ENCODE measurements around the gene RCAN2. TPM values are rescaled to one million over a fixed set of nuclear protein-coding genes. Genes with fewer than 3 reads are reported as not detected.

The RCAN2 gene
- total RNA-seq, 1 experiment from 2014 or later, result 4.7 TPM

DNA sequence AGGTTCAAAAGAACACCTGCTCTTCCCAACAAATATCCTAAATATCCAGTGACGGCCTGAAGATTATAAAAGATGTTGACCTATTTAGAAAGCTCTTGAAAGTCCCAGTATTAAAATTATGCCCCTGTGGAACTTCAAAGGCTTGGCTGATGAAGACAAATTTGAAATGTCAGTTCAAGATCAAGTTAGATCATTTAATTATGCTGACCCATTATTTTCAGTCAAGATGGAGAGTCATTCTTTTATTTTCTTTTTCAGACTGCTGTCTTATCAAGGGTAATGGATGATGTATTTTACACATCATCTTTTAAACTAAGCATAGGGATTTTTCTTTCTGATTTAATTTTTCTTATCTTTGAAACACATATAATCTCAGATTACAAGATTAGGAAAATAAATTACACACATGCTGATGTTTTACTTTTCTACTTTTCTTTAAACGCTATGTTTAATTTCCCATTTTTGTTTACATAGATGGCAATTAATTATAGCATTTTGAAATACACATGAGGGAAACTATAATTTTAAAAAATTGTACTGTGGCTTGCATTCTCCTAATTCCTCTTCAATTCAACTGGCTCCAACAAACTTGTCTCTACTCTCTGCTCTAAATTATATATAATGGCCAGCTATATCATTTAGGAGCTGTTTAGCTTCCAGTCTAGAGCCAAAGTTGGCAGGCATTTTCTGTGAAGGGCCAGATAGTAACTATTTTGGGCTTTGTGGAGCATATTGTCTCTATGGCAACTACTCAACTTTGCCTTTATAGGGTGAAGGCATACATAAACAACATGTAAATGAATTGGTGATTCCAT, 123.7 kb downstream of the RCAN2 start:
- no peaks in the 10 kb centered on the region for H4K20me1 ChIP-seq (ENCODE audit: insufficient read depth, low read depth, low read length)
- H3K27me3 ChIP-seq (ENCODE audit: low read length), result no peaks in the 10 kb centered on the region
- no peak overlapping the region for H3K9ac ChIP-seq (ENCODE audit: low read length)
- H2AFZ ChIP-seq (ENCODE audit: low read length), result no peak overlapping the region
- H3K9me2 ChIP-seq (replicated peaks; ENCODE audit: insufficient read depth, low read length), result no peaks in the 10 kb centered on the region
- H3K9me3 ChIP-seq (ENCODE audit: low read length), result no peaks in the 10 kb centered on the region
- H3K4me1 ChIP-seq (ENCODE audit: low read length), result no peaks in the 10 kb centered on the region
- DNase-seq, result no peak
- H3K79me2 ChIP-seq (ENCODE audit: low read length), result no peaks in the 10 kb centered on the region
- H3K4me3 ChIP-seq (ENCODE audit: low read length), result no peak overlapping the region
- H3K36me3 ChIP-seq (ENCODE audit: insufficient read depth, low read length), result no peaks in the 10 kb centered on the region
- no peak overlapping the region for H3K27ac ChIP-seq (ENCODE audit: low read length)
- no peak overlapping the region for H3K4me2 ChIP-seq (ENCODE audit: low read depth, low read length, poor library complexity, severe bottlenecking)

DNA sequence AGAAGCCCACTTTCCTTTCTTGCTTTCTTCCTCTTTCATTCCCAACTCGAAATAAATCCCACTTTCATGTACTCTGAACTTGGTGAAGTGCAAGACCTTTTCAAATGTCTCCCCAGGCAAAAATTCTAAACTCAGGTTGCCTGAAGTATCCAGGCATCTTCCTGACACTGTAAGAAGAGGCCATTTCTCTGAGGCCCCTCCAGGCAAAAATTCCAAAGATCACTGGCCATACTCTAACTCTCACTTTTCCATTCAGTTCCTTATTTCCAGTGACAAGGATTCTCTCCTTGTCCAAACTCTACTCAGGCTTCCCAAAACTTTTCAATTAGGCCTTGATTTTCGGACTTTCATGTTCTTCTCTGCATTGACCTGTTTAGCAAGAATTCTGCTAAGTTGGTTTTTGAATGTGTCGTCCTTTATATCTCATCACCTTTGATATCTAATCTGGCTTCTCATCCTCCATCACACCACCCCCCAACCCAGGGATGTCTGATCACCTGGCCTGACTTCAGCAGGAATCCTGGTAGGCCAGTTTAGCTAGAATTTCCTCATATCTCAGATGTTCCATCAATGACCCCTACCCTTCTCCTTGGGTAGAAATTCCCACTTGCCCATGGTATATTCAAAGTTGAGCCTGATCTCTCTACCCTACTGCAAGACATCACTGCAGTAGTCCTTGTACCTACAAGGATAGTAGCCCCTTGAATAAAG, 124.9 kb downstream of the RCAN2 start:
- no peak overlapping the region for H3K27ac ChIP-seq (ENCODE audit: low read length)
- H3K36me3 ChIP-seq (ENCODE audit: insufficient read depth, low read length), result no peaks in the 10 kb centered on the region
- H4K20me1 ChIP-seq (ENCODE audit: insufficient read depth, low read depth, low read length), result no peaks in the 10 kb centered on the region
- no peaks in the 10 kb centered on the region for H3K4me1 ChIP-seq (ENCODE audit: low read length)
- DNase-seq, result no peak
- H3K4me3 ChIP-seq (ENCODE audit: low read length), result no peak overlapping the region
- H3K9me2 ChIP-seq (replicated peaks; ENCODE audit: insufficient read depth, low read length), result no peaks in the 10 kb centered on the region
- no peaks in the 10 kb centered on the region for H3K79me2 ChIP-seq (ENCODE audit: low read length)
- H3K9me3 ChIP-seq (ENCODE audit: low read length), result no peaks in the 10 kb centered on the region
- H3K9ac ChIP-seq (ENCODE audit: low read length), result no peak overlapping the region
- no peaks in the 10 kb centered on the region for H3K27me3 ChIP-seq (ENCODE audit: low read length)
- no peak overlapping the region for H3K4me2 ChIP-seq (ENCODE audit: low read depth, low read length, poor library complexity, severe bottlenecking)
- no peak overlapping the region for H2AFZ ChIP-seq (ENCODE audit: low read length)

- Histone ChIP-seq H3K4me2 (ENCODE audit: low read depth, low read length, poor library complexity, severe bottlenecking) (peak overlapping the region; percentile 70), H3K9me3 (ENCODE audit: low read length) (no peaks in the 10 kb centered on the region), H3K79me2 (ENCODE audit: low read length) (no peaks in the 10 kb centered on the region), H3K27me3 (ENCODE audit: low read length) (no peaks in the 10 kb centered on the region), H3K36me3 (ENCODE audit: insufficient read depth, low read length) (no peaks in the 10 kb centered on the region), H3K4me1 (ENCODE audit: low read length) (peaks cover 25% of the 10 kb centered on the region), H3K9ac (ENCODE audit: low read length) (peak overlapping the region; percentile 39), H3K9me2 (replicated peaks; ENCODE audit: insufficient read depth, low read length) (no peaks in the 10 kb centered on the region; the same call in 1 of the 2 replicates), H4K20me1 (ENCODE audit: insufficient read depth, low read depth, low read length) (no peaks in the 10 kb centered on the region), H2AFZ (ENCODE audit: low read length) (peak overlapping the region; percentile 88), H3K27ac (ENCODE audit: low read length) (no peak overlapping the region), H3K4me3 (ENCODE audit: low read length) (peak overlapping the region; percentile 52)
- DNase-seq, result no peak
Measured at GRCh38 chr6:46357591-46357990, 133.7 kb downstream of the RCAN2 start.

- peaks cover 25% of the 10 kb centered on the region for H3K4me1 ChIP-seq (ENCODE audit: low read length)
- no peak for DNase-seq
- no peaks in the 10 kb centered on the region for H3K27me3 ChIP-seq (ENCODE audit: low read length)
Measured at GRCh38 chr6:46356543-46356942, 134.7 kb downstream of the RCAN2 start.

GRCh38 chr6:46353528-46353927, 137.7 kb downstream of the RCAN2 start:
- Histone ChIP-seq H3K27ac (ENCODE audit: low read length) (no peak overlapping the region), H3K79me2 (ENCODE audit: low read length) (no peaks in the 10 kb centered on the region), H4K20me1 (ENCODE audit: insufficient read depth, low read depth, low read length) (no peaks in the 10 kb centered on the region), H3K4me2 (ENCODE audit: low read depth, low read length, poor library complexity, severe bottlenecking) (no peak overlapping the region), H3K9me3 (ENCODE audit: low read length) (no peaks in the 10 kb centered on the region), H3K4me3 (ENCODE audit: low read length) (no peak overlapping the region), H3K27me3 (ENCODE audit: low read length) (no peaks in the 10 kb centered on the region), H2AFZ (ENCODE audit: low read length) (no peak overlapping the region), H3K36me3 (ENCODE audit: insufficient read depth, low read length) (no peaks in the 10 kb centered on the region), H3K9me2 (replicated peaks; ENCODE audit: insufficient read depth, low read length) (no peaks in the 10 kb centered on the region; the same call in 1 of the 2 replicates), H3K4me1 (ENCODE audit: low read length) (peaks cover 18% of the 10 kb centered on the region), H3K9ac (ENCODE audit: low read length) (no peak overlapping the region)
- DNase-seq, result no peak

More at GRCh38 chr6:46356543-46356942, 134.7 kb downstream of the RCAN2 start:
- Histone ChIP-seq H3K9me3 (ENCODE audit: low read length) (no peaks in the 10 kb centered on the region), H3K4me3 (ENCODE audit: low read length) (no peak overlapping the region), H3K9me2 (replicated peaks; ENCODE audit: insufficient read depth, low read length) (no peaks in the 10 kb centered on the region; the same call in 1 of the 2 replicates), H3K36me3 (ENCODE audit: insufficient read depth, low read length) (no peaks in the 10 kb centered on the region), H3K4me2 (ENCODE audit: low read depth, low read length, poor library complexity, severe bottlenecking) (no peak overlapping the region), H3K27ac (ENCODE audit: low read length) (no peak overlapping the region), H2AFZ (ENCODE audit: low read length) (peak overlapping the region; percentile 88; the same call in 1 of the 2 replicates), H4K20me1 (ENCODE audit: insufficient read depth, low read depth, low read length) (no peaks in the 10 kb centered on the region), H3K79me2 (ENCODE audit: low read length) (no peaks in the 10 kb centered on the region), H3K9ac (ENCODE audit: low read length) (no peak overlapping the region)

DNA sequence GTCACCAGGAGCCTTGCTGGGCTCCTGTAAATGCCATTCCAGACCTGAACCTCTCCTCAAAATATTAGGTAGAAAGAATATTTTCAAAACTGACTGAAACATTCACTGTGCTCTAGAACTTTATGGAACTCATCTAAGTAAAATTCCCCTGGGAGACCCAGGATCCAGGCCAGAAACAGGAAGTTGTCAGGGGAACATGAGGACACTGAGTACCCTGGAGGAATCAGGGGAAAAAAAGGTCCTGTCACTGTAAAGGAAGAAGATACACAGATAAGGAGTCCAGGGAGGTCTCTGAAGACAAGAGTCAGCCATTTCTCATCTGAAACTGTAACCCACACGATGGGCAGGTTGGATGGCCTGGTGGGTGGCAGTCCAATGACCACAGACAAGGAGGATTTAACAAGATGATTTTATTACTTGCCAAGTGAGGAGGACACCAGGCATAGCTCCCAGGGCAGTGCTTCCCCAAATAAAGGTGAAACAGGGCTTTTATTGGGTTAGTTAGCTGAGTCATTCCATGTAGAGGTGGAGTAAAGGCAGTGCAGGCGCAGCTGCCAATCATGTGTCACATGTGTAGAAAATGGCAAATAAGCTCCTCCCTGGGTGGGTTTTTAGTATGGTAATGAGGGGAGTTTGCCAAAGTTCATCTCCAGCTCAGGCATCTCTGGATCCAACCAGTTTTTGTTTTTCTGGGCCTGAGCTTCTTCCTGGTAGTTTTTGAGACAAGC, 138.5 kb downstream of the RCAN2 start:
- Histone ChIP-seq H3K4me3 (ENCODE audit: low read length) (no peak overlapping the region), H3K9ac (ENCODE audit: low read length) (no peak overlapping the region), H3K9me2 (replicated peaks; ENCODE audit: insufficient read depth, low read length) (no peaks in the 10 kb centered on the region; the same call in 1 of the 2 replicates), H3K27ac (ENCODE audit: low read length) (no peak overlapping the region), H3K4me2 (ENCODE audit: low read depth, low read length, poor library complexity, severe bottlenecking) (no peak overlapping the region), H4K20me1 (ENCODE audit: insufficient read depth, low read depth, low read length) (no peaks in the 10 kb centered on the region), H3K27me3 (ENCODE audit: low read length) (no peaks in the 10 kb centered on the region), H2AFZ (ENCODE audit: low read length) (no peak overlapping the region), H3K9me3 (ENCODE audit: low read length) (no peaks in the 10 kb centered on the region), H3K36me3 (ENCODE audit: insufficient read depth, low read length) (no peaks in the 10 kb centered on the region), H3K4me1 (ENCODE audit: low read length) (peaks cover 10% of the 10 kb centered on the region), H3K79me2 (ENCODE audit: low read length) (no peaks in the 10 kb centered on the region)
- DNase-seq, result no peak

DNA sequence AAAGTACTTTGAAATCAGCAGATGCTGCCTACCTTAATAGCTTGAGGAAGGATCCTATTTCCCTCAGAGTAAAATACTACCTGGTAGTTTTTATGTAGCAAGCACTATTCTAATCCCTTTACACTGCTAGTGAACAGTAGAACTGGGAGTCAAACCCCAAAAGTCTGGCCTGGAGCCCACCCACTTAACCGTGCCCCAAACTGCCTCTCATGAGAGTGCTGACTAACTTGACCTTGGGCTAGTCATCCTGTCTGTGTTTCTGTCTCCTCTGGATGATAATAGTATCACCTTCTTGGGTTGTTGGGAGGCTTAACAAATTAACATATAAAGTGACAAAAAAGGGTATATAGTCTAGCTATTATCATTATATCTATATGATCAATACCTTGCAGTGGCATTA, 140.5 kb downstream of the RCAN2 start:
- Histone ChIP-seq H4K20me1 (ENCODE audit: insufficient read depth, low read depth, low read length) (no peaks in the 10 kb centered on the region), H3K9ac (ENCODE audit: low read length) (no peak overlapping the region), H3K4me3 (ENCODE audit: low read length) (no peak overlapping the region), H3K9me2 (replicated peaks; ENCODE audit: insufficient read depth, low read length) (no peaks in the 10 kb centered on the region), H2AFZ (ENCODE audit: low read length) (no peak overlapping the region), H3K79me2 (ENCODE audit: low read length) (no peaks in the 10 kb centered on the region), H3K4me1 (ENCODE audit: low read length) (no peaks in the 10 kb centered on the region), H3K27ac (ENCODE audit: low read length) (no peak overlapping the region), H3K36me3 (ENCODE audit: insufficient read depth, low read length) (no peaks in the 10 kb centered on the region), H3K9me3 (ENCODE audit: low read length) (no peaks in the 10 kb centered on the region), H3K4me2 (ENCODE audit: low read depth, low read length, poor library complexity, severe bottlenecking) (no peak overlapping the region), H3K27me3 (ENCODE audit: low read length) (no peaks in the 10 kb centered on the region)
- DNase-seq, result no peak

GRCh38 chr6:46347669-46348068, 143.6 kb downstream of the RCAN2 start:
- H3K9me3 ChIP-seq (ENCODE audit: low read length), result no peaks in the 10 kb centered on the region
- no peak overlapping the region for H2AFZ ChIP-seq (ENCODE audit: low read length)
- no peaks in the 10 kb centered on the region for H3K27me3 ChIP-seq (ENCODE audit: low read length)
- no peak overlapping the region for H3K4me3 ChIP-seq (ENCODE audit: low read length)
- no peaks in the 10 kb centered on the region for H3K79me2 ChIP-seq (ENCODE audit: low read length)
- no peak overlapping the region for H3K9ac ChIP-seq (ENCODE audit: low read length)
- no peak for DNase-seq
- H3K27ac ChIP-seq (ENCODE audit: low read length), result no peak overlapping the region
- no peaks in the 10 kb centered on the region for H3K9me2 ChIP-seq (replicated peaks; ENCODE audit: insufficient read depth, low read length)
- H3K4me2 ChIP-seq (ENCODE audit: low read depth, low read length, poor library complexity, severe bottlenecking), result no peak overlapping the region
- H3K36me3 ChIP-seq (ENCODE audit: insufficient read depth, low read length), result no peaks in the 10 kb centered on the region
- H4K20me1 ChIP-seq (ENCODE audit: insufficient read depth, low read depth, low read length), result no peaks in the 10 kb centered on the region
- no peaks in the 10 kb centered on the region for H3K4me1 ChIP-seq (ENCODE audit: low read length)
